GM19035 (cell line): ENCODE results near the gene BIRC5.

ENCODE experiments used
- ATAC-seq: cut with Tn5 transposase; IDR thresholded peaks from one replicate; pipeline ENCODE4 v1.9.1; 2021; ENCODE audit not compliant: unreplicated experiment

BIRC5 gene

DNA sequence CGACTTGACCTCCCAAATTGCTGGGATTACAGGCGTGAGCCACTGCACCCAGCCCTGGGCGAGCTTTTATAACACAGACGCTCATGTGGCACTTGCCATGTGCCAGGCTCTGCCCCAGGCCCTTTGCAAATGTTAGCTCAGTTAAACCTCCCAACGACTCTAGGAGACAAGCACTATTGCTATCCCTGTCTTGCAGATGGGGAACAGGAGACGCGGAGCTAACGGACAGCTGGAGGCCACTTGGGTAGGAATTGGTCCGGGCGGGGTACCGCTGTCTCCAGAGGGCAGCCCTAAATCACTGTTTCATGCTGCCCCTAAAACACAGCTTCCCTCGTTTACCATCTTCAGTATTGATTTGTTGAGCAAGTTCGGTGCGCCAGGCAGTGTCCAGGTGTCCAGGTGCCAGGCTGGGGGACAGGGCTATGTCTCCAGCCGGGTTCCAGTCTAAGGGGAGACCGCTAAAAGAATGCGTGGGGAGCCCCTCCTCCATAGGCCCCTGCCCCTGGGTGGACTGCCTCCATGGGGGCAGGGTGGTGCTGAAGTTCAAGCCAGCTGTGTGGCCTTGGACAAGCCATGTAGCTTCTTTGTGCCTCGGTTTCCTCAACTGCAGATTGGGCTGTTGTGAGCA is 41.1 kb downstream of the BIRC5 start:
- ATAC-seq, result no peak

- no peak for ATAC-seq
These were observed 42.1 kb downstream of the BIRC5 start for GRCh38 chr17:78255953-78256706.

GRCh38 chr17:78256707-78257591 is 42.9 kb downstream of the BIRC5 start:
- no peak for ATAC-seq

GRCh38 chr17:78257810-78258322 is 43.8 kb downstream of the BIRC5 start:
- ATAC-seq, result no peak

DNA sequence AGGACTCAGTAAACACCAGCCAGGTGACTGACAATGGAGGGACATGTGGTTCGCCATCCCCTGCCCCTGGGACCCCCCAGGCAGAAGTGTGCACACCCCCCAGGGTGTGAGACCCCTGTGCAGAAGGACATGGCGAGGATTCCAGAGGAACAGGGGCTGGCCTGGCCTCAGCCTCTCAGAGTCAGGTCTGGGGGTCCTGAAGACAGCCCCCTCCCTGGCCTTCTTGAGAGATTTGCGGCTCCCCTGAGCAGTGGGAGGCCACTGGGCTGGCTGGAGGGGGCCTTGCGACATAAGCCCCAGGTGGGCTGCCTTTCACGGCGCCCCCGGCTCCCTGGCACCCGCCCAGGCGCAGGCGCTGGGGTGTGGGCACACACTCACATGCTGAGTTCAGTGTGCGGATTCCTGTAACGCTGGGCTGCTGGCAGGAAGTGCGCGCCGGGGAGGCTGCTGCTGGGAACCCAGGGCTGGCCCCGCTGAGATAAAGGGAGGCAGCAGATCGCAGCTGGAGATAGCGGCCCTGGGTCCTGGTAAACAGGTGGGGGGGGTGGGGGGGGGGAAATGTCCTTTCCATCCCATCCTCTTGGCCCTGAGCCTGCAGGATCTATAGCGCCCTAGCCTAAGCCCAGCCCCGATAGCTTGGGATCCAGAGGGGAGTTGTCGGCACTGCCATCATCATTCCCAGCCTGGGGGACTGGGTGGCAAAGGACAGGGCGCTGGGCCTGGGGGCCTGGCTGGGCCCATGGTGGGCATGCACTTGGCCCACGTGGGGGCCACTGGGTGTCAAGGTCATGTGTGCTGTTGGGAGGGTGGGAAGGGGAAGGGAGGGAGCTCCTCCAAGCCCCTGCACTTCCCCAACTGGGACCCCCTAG is 44.5 kb downstream of the BIRC5 start:
- no peak for ATAC-seq

GRCh38 chr17:78259192-78259554 is 45.1 kb downstream of the BIRC5 start:
- ATAC-seq, result no peak

- no peak for ATAC-seq
These were observed 49.1 kb downstream of the BIRC5 start for GRCh38 chr17:78263063-78263735.

- ATAC-seq, result no peak
These were observed 49.8 kb downstream of the BIRC5 start for GRCh38 chr17:78263736-78264340.

DNA sequence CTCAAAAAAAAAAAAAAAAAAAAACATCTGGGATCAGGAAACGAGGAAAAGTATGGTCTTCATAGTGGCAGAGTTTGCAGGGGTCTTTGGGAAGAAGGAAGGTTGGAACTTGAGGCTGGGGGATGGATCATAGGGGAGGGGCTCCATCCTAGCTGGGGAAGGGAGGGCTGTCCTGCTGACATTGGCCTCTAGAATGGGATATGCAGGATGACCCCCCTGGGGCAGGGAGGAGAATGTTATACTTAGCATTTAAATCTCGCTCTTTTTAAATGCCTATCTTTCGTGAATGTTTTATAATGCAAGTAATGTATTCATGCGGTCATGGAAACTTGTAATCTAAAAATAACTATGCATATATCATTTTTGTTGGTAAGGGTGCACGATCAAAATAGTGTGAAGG is 50.5 kb downstream of the BIRC5 start:
- no peak for ATAC-seq

DNA sequence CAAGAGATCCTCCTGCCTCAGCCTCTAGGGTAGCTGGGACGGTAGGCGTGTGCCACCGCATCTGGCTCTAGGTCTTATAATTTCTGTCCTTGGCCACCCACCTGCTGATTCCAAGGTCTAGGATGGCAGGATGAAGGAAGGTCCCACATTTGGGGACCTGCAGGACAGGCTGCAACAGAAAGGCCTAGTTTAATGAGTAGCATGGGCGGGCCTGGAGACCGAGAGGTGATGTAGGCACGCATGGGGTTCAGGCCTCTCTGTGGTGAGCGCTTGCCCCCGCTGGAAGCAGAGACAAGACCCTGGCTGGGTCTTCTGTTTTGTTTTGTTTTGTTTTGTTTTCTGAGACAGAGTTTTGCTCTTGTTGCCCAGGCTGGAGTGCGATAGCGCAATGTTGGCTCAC is 51.1 kb downstream of the BIRC5 start:
- no peak for ATAC-seq

DNA sequence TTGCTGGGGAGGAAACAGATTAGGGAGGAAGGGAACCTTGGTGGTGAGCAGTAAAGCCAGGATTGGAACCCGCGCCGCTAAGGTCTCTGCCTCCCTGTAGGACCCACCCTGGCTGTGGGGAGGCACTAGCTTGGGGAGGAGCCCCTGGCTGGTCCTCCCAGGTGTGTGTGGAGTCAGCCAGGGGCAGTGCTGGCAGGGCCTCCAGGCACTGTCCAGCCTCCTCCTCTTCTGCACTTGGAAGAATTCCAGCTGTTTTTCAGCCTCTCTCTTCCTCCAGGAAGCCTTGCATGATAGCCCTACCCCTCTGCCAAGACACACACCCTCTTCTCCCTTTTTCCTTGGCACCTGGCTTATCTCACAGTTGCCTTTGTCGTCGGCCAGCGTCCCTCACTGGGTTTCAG is 52.2 kb downstream of the BIRC5 start:
- no peak for ATAC-seq

DNA sequence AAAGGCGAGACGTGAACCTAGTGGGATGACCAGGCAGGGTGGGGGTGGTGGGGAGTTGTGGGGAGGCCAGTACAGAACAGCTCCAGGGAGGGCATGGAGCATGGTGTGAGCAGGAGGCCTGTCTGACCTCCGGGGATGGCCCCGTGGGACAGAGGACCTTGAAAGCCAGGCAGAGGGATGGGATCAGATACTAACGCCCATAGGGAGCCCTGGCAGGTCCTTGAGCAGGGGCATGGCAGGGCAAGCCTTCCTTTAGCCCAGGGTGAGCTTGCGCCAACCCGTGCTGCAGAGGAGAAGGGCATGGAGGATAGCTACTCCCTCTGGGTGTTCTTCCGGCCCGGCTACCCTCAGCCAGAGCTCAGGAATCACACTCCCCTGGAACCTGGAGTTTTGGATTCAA is 52.7 kb downstream of the BIRC5 start:
- ATAC-seq, result no peak

GRCh38 chr17:78267253-78268073 is 53.4 kb downstream of the BIRC5 start:
- ATAC-seq, result no peak

DNA sequence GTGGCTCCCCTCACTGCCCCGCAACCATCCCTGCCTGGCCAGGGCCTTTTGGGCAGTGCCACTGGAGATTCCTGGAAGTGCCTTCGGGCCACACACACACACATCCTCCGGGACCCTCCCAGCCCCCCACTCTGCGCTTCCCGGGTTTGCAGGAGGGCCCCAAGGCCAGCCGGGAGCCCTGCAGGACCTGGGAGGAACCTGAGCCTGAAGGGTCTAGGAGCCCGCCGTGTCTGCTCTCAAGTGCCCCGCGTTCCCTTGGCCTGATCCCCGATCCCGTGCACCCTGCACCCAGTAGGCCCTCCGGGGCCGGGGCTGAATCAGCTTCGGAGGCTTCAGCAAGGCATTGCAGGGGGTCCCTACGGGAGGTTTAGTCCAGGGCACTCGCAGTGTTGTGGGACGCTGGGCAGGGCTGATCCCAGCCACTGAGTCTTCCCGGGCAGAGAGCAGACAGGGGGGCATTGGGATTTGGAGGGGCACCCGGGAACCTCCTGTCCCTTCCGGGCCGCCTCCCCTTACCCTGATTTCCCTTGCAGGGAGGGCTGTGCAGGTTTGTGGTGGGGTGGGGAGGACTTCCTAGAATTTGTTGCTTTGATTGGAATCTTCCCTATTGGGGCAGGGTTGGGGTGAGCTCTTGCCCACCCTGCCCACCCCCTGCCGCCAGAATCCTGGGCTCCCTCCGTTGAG is 54.3 kb downstream of the BIRC5 start:
- no peak for ATAC-seq

DNA sequence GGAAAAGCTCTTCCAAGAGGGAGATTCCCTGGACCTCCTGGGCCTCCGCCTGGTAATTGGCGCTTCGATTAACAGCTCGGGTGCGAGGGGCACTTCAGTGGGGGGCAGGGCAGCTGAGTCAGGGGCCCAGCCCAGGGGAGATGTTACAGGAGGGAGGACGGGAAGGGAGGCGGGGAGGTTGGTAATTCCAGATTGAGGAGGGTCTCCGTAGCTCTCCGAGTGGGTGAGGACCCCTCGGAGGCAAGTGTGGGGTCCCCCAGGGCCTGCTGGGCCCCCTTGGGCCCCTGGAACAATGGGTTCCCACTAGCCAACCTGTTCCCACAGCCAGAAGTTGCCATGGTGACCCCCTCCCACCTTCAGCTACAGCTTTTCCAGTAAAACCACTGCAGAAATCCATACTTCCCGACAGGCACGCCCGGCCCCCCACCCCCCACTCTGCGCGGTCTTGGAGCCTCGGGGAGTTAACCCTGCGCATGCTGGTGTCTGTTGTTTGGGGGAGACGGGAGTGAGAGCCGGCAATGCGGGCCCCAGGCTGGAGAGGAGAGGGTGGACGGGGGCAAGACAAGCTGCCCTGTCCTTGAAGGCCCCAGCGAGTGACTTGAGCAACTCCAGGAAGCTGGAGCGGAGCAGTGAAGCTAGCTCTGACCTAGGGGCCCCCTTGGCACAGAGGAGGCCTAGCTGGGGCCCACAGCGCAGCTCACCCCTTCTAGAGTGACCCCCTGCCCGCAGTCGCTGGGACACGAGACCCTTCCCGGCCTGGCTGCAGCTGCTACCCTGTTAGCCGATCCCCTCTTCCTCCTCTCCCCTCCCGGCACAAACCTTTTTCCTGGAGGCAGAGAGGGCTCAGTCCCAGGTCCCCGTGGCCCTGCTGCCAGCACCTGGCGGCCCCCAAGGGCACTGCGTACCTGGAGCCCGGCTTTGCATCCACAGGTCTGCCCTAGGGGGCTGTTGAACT is 55.2 kb downstream of the BIRC5 start:
- no peak for ATAC-seq

DNA sequence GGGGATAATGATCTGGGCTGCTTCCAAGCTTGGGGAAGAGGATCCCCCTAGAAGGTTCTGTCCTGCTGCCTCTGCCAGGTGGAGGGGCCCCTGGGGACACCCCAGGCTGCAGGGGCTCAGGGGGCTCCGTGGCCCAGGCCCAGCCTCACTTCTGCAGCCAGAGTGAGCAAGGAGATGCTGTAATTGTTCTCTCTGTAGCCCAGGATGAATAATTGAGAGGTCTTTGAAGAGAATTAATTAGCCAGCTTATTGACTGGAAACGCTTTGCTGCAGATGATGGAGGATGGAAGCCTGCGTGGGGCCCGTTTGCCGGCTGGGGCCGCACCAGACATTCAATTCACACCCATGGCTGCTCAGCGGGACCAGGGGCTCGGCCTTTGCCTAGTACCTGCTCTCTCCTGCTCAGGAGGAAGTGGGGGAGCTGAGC is 55.9 kb downstream of the BIRC5 start:
- no peak for ATAC-seq
